K562 (cell line): Measurements from ENCODE around the gene YARS1. TPM values are rescaled to one million over a fixed set of nuclear protein-coding genes. Genes with fewer than 3 reads are reported as not detected.

Experiments
- BHLHE40 ChIP-seq: IDR thresholded peaks from 2 replicates; pipeline ENCODE4 v1.6.1; 2011; ENCODE audit warnings: low read length, improper control_type of control experiment
- CAMTA2 ChIP-seq: fragments of 250-450 bp; sonication (Bioruptor Pico); conservative IDR thresholded peaks from 2 replicates; pipeline ENCODE4 v1.5.1; 2022
- CCNT2 ChIP-seq: IDR thresholded peaks from 2 replicates; pipeline ENCODE4 v1.6.1; 2011; ENCODE audit warnings: borderline replicate concordance, low read depth, mild to moderate bottlenecking, moderate library complexity, mixed read lengths, low read length; ENCODE audit not compliant: insufficient read length; ENCODE audit errors: extremely low read depth
- CREM ChIP-seq: IDR thresholded peaks from 2 replicates; pipeline ENCODE4 v1.6.1; 2014; ENCODE audit warnings: antibody characterized with exemption, low read depth
- CTBP1 ChIP-seq: fragments of 450-650 bp; IDR thresholded peaks from 2 replicates; pipeline ENCODE4 v1.6.1; 2016; ENCODE audit warnings: borderline replicate concordance
- ERF ChIP-seq: fragments of 450-650 bp; formaldehyde crosslinking; IDR thresholded peaks from 2 replicates; pipeline ENCODE4 v1.4.0; 2020; ENCODE audit warnings: mild to moderate bottlenecking, mixed read lengths
- HIVEP1 ChIP-seq: fragments of 250-450 bp; sonication (Bioruptor Pico); IDR thresholded peaks from 2 replicates; pipeline ENCODE4 v1.4.0; 2020; ENCODE audit warnings: mild to moderate bottlenecking
- NFIX ChIP-seq: fragments of 250-450 bp; sonication (Bioruptor Pico); IDR thresholded peaks from 2 replicates; pipeline ENCODE4 v1.4.0; 2020; ENCODE audit warnings: low read depth, mild to moderate bottlenecking, moderate library complexity
- NFYB ChIP-seq: IDR thresholded peaks from 2 replicates; pipeline ENCODE4 v1.6.1; 2011; ENCODE audit warnings: mild to moderate bottlenecking, moderate library complexity; ENCODE audit not compliant: insufficient read length; ENCODE audit errors: extremely low read depth
- POLR2G ChIP-seq: fragments of 200-400 bp; formaldehyde crosslinking; IDR thresholded peaks from 2 replicates; pipeline ENCODE4 v1.6.1; 2017; ENCODE audit warnings: low read depth, mild to moderate bottlenecking, antibody characterized with exemption, low read length, moderate library complexity
- RBFOX2 ChIP-seq: fragments of 200-400 bp; formaldehyde crosslinking; IDR thresholded peaks from 2 replicates; pipeline ENCODE4 v1.6.1; 2017; ENCODE audit warnings: low read depth, mild to moderate bottlenecking, low read length, moderate library complexity
- SIN3A ChIP-seq, 2 experiments: fragments of 150-350 bp in 1 of 2; IDR thresholded peaks; 2 replicates each; pipeline ENCODE4 v1.6.1; 2011 to 2016; ENCODE audit warnings: borderline replicate concordance in 2 of 2, low read depth in 2 of 2, low read length in 2 of 2, mild to moderate bottlenecking in 2 of 2, moderate library complexity in 2 of 2; ENCODE audit not compliant: control insufficient read depth in 1 of 2
- SPI1 ChIP-seq: IDR thresholded peaks from 2 replicates; pipeline ENCODE4 v1.6.1; 2011; ENCODE audit warnings: low read depth, low read length, control low read depth, borderline replicate concordance
- USF1 ChIP-seq: sonication (generic); formaldehyde crosslinking; IDR thresholded peaks from 2 replicates; pipeline ENCODE4 v1.9.0; 2022; ENCODE audit warnings: mild to moderate bottlenecking, missing genetic modification reagents
- ZKSCAN3 ChIP-seq: fragments of 250-450 bp; sonication (Bioruptor Pico); IDR thresholded peaks from 2 replicates; pipeline ENCODE4 v1.4.0; 2020
- ZNF12 ChIP-seq: sonication (generic); formaldehyde crosslinking; IDR thresholded peaks from 2 replicates; pipeline ENCODE4 v1.4.0; 2020; ENCODE audit warnings: mild to moderate bottlenecking, missing genetic modification reagents
- ZNF263 ChIP-seq: sonication (generic); formaldehyde crosslinking; IDR thresholded peaks from 2 replicates; pipeline ENCODE4 v1.8.0; 2022; ENCODE audit warnings: mild to moderate bottlenecking, missing genetic modification reagents, borderline replicate concordance
- ZNF395 ChIP-seq: fragments of 200-800 bp; sonication (Bioruptor generic); IDR thresholded peaks from 2 replicates; pipeline ENCODE4 v1.6.1; 2017; ENCODE audit warnings: missing genetic modification characterization, missing compliant biosample characterization
- ZNF583 ChIP-seq: fragments of 250-450 bp; sonication (Bioruptor Pico); IDR thresholded peaks from 2 replicates; pipeline ENCODE4 v1.4.0; 2020
- polyA plus RNA-seq, 8 experiments: library from polyadenylated mRNA; depleted of rRNA in 4 of 8; stranded (reverse) in 5 of 8; unstranded in 3 of 8; fragments of >200 nt; fragmentation: Nextera tagmentation in 2 of 8; fragmentation: Illumina TruSeq in 1 of 8; extraction: Ambion mirVana in 2 of 8; extraction: Trizol in 1 of 8; gene quantifications; 2 replicates each; pipeline versions ENCODE4 v1.2.1 to v1.2.3, GENCODE V29; 2011 to 2014; ENCODE audit warnings: inconsistent platforms in 1 of 8, missing spikeins in 1 of 8
- total RNA-seq, 7 experiments: library from RNA; depleted of rRNA in 6 of 7; stranded (reverse); fragments of >200 nt in 6 of 7; fragmentation: Illumina TruSeq in 2 of 7; extraction: Trizol in 2 of 7; gene quantifications; 2 replicates each; pipeline versions ENCODE4 v1.2.1 to v1.2.3, GENCODE V29; 2011 to 2021; ENCODE audit warnings: low replicate concordance in 1 of 7
- TF ChIP-seq, protein P1 (sequence below): fragments of 150-350 bp; IDR thresholded peaks from 2 replicates; pipeline ENCODE4 v1.6.1; 2014; ENCODE audit warnings: low read depth, mild to moderate bottlenecking, low read length, borderline replicate concordance

The YARS1 gene
- total and polyA plus RNA-seq, 9 of the 15 experiments (the other 6 are each of a cell fraction or from before 2014, with no cell fraction given), result 66.2 to 336 (median 201) TPM

- TF ChIP-seq, protein P1, sequence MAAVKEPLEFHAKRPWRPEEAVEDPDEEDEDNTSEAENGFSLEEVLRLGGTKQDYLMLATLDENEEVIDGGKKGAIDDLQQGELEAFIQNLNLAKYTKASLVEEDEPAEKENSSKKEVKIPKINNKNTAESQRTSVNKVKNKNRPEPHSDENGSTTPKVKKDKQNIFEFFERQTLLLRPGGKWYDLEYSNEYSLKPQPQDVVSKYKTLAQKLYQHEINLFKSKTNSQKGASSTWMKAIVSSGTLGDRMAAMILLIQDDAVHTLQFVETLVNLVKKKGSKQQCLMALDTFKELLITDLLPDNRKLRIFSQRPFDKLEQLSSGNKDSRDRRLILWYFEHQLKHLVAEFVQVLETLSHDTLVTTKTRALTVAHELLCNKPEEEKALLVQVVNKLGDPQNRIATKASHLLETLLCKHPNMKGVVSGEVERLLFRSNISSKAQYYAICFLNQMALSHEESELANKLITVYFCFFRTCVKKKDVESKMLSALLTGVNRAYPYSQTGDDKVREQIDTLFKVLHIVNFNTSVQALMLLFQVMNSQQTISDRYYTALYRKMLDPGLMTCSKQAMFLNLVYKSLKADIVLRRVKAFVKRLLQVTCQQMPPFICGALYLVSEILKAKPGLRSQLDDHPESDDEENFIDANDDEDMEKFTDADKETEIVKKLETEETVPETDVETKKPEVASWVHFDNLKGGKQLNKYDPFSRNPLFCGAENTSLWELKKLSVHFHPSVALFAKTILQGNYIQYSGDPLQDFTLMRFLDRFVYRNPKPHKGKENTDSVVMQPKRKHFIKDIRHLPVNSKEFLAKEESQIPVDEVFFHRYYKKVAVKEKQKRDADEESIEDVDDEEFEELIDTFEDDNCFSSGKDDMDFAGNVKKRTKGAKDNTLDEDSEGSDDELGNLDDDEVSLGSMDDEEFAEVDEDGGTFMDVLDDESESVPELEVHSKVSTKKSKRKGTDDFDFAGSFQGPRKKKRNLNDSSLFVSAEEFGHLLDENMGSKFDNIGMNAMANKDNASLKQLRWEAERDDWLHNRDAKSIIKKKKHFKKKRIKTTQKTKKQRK, result no peak
- TF ChIP-seq BHLHE40 (peak; percentile 93), CREM (no peak), HIVEP1 (CRISPR knock-in tag) (no peak), RBFOX2 (peak; percentile 55), NFYB (peak; percentile 48), ZNF12 (CRISPR knock-in tag) (no peak), SIN3A (IDR thresholded peaks at IDR 0.05; ENCODE audit: borderline replicate concordance in 2 of 2, control insufficient read depth in 1 of 2, low read depth in 2 of 2, low read length in 2 of 2) (0 out of 4 replicates have a peak, but pooled peaks have one; percentile 12 to 54), SPI1 (0 out of 2 replicates have a peak, but pooled peaks have one; percentile 4), NFIX (CRISPR knock-in tag) (no peak), ZNF263 (CRISPR knock-in tag) (no peak), POLR2G (peak; percentile 73), ERF (CRISPR knock-in tag) (no peak), USF1 (peak; percentile 87), ZNF395 (CRISPR knock-in tag) (no peak), ZKSCAN3 (CRISPR knock-in tag) (no peak), CCNT2 (peak; percentile 69), CAMTA2 (CRISPR knock-in tag) (no peak), CTBP1 (peak; percentile 43; the same call in 1 of the 2 replicates), ZNF583 (CRISPR knock-in tag) (0 out of 2 replicates have a peak, but pooled peaks have one; percentile 46)
Measured at GRCh38 chr1:32753532-32754316, 63.4 kb downstream of the YARS1 start (continued).
